Esophagus muscularis mucosa (tissue), 4 donors: ENCODE measurements around the gene HYCC2. TPM values are rescaled to one million over a fixed set of nuclear protein-coding genes. Genes with fewer than 3 reads are reported as not detected.

Experiments
- DNase-seq: peaks from one replicate; pipeline ENCODE4 v3.0.0-alpha.2; 2017; ENCODE audit errors: extremely low spot score
- H3K27ac ChIP-seq, 4 donors: fragments of 200-600 bp; sonication (generic); replicated peaks in 1 of 4; 1 replicate in 3 of 4; 2 replicates in 1 of 4; pipeline ENCODE4 v1.5.1; 2016 to 2019; ENCODE audit warnings: mild to moderate bottlenecking in 1 of 4
- H3K27me3 ChIP-seq, 4 donors: fragments of 200-600 bp; sonication (generic); one replicate each; pipeline versions ENCODE4 v1.5.1 to v1.6.0; 2016 to 2019
- H3K36me3 ChIP-seq, 4 donors: fragments of 200-600 bp; sonication (generic); one replicate each; pipeline ENCODE4 v1.5.1; 2016 to 2019
- H3K4me1 ChIP-seq, 4 donors: fragments of 200-600 bp; sonication (generic); one replicate each; pipeline ENCODE4 v1.5.1; 2016 to 2019
- H3K4me3 ChIP-seq, 4 donors: fragments of 200-600 bp; sonication (generic); 1 replicate in 2 of 4; 2 replicates in 2 of 4; pipeline ENCODE4 v1.5.1; 2016 to 2019; ENCODE audit warnings: mild to moderate bottlenecking in 4 of 4, moderate library complexity in 1 of 4
- H3K9me3 ChIP-seq, 4 donors: fragments of 200-600 bp; sonication (generic); 1 replicate in 3 of 4; 2 replicates in 1 of 4; pipeline ENCODE4 v1.5.1; 2016 to 2019
- CTCF ChIP-seq, 3 experiments: fragments of 200-600 bp in 2 of 3; fragments of 450-650 bp in 1 of 3; sonication (generic) in 2 of 3; IDR thresholded peaks; one replicate each; pipeline ENCODE4 v1.5.1; 2017 to 2019; ENCODE audit warnings: antibody characterized with exemption in 3 of 3, mild to moderate bottlenecking in 2 of 3, moderate library complexity in 1 of 3
- EP300 ChIP-seq: sonication (generic); formaldehyde crosslinking; IDR thresholded peaks from one replicate; pipeline ENCODE4 v1.6.1; 2017; ENCODE audit warnings: antibody characterized with exemption
- POLR2A ChIP-seq: fragments of 450-650 bp; IDR thresholded peaks from one replicate; pipeline ENCODE4 v1.6.1; 2017; ENCODE audit warnings: antibody characterized with exemption, moderate library complexity, mild to moderate bottlenecking, low read depth
- POLR2AphosphoS5 ChIP-seq, 2 donors: sonication (generic); formaldehyde crosslinking; IDR thresholded peaks; one replicate each; pipeline ENCODE4 v1.6.1; 2017; ENCODE audit warnings: antibody characterized with exemption in 2 of 2
- whole genome bisulfite sequencing: methylation state at CpG from one replicate; pipeline ENCODE4 v1.1.5; 2018; 5-methylcytosine and 5-hydroxymethylcytosine counted together
- intact Hi-C: fragments of 100-400 bp; cut with DNase I; formaldehyde crosslinking; loops from one replicate; pipeline ENCODE4 v1.15.1; 2023
- total RNA-seq, 4 donors: library from RNA; depleted of rRNA; stranded (reverse); fragments of >200 nt; gene quantifications; one replicate each; pipeline versions ENCODE4 v1.1.0 to v1.2.1, GENCODE V29; 2016

HYCC2 gene
- total RNA-seq, 4 donors from 2014 or later = 9.1 to 15.4 (median 10.8) TPM

- H3K36me3 ChIP-seq = peaks cover 0 to 1% (median under 1%) of the 10 kb centered on the region in 4 donors
- WGBS = 7% methylated on average over 19 of the region's 22 CpGs
- no peaks in the 10 kb centered on the region for H3K9me3 ChIP-seq
- H3K27me3 ChIP-seq = no peaks in the 10 kb centered on the region
- peaks cover 9 to 58% (median 45%) of the 10 kb centered on the region in 4 donors for H3K4me1 ChIP-seq
- intact Hi-C loops = loop anchor here (5.0 kb wide), 2 partner anchors 40 to 45 kb away; partner anchors contain the start of genes HYCC2 and NDUFB3
- TF ChIP-seq POLR2A = no peak
- TF ChIP-seq POLR2AphosphoS5 (IDR thresholded peaks at IDR 0.05) = peak in 1 of 2 donors; percentile 50
- peak in 2 of 3 experiments; percentile 13 to 34 for TF ChIP-seq CTCF (IDR thresholded peaks at IDR 0.05)
- TF ChIP-seq EP300 = no peak
- peak; percentile 95 for DNase-seq
- H3K27ac ChIP-seq = peak overlapping the region; percentile 96 to 100 (median 98)
- H3K4me3 ChIP-seq = peak overlapping the region; percentile 76 to 91 (median 86)
Observed at GRCh38 chr2:201116959-201117734, 45.7 kb upstream of the HYCC2 start.

GRCh38 chr2:201116115-201116958 is 44.9 kb upstream of the HYCC2 start, which contains the start of gene CFLAR:
TSS of gene CFLAR (plus strand) at chr2:201116164. CDS start at chr2:201129866, 13,702 bp downstream.
- no peaks in the 10 kb centered on the region for H3K9me3 ChIP-seq
- H3K4me1 ChIP-seq = peaks cover 6 to 50% (median 37%) of the 10 kb centered on the region in 4 donors
- 1% methylated on average over 40 of the region's 75 CpGs for WGBS
- DNase-seq = peak; percentile 94
- H3K27me3 ChIP-seq = no peaks in the 10 kb centered on the region
- H3K4me3 ChIP-seq = peak within 1 kb of the TSS; percentile 76 to 91 (median 86)
- intact Hi-C loops = loop anchor here (5.0 kb wide), 2 partner anchors 41 to 44 kb away; partner anchors contain the start of genes HYCC2 and NDUFB3
- TF ChIP-seq POLR2AphosphoS5 (IDR thresholded peaks at IDR 0.05) = peak; percentile 66 to 94
- TF ChIP-seq CTCF (IDR thresholded peaks at IDR 0.05) = no peak
- TF ChIP-seq POLR2A = peak; percentile 61
- TF ChIP-seq EP300 = no peak
- peak within 1 kb of the TSS; percentile 96 to 100 (median 98) for H3K27ac ChIP-seq
- H3K36me3 ChIP-seq = no peaks in the 10 kb centered on the region

- H3K4me3 ChIP-seq = peak overlapping the region; percentile 6 to 88 (median 80)
Observed at GRCh38 chr2:201114846-201115245, 43.4 kb upstream of the HYCC2 start.

More at GRCh38 chr2:201114846-201115245, 43.4 kb upstream of the HYCC2 start:
- H3K9me3 ChIP-seq = no peaks in the 10 kb centered on the region
- H3K27me3 ChIP-seq = no peaks in the 10 kb centered on the region
- no peak for DNase-seq
- no peaks in the 10 kb centered on the region for H3K36me3 ChIP-seq
- TF ChIP-seq POLR2AphosphoS5 (IDR thresholded peaks at IDR 0.05) (no peak), EP300 (no peak), POLR2A (no peak), CTCF (IDR thresholded peaks at IDR 0.05) (no peak)
- peaks cover 8 to 36% (median 22%) of the 10 kb centered on the region in 4 donors for H3K4me1 ChIP-seq
- intact Hi-C loops = loop anchor here (5.0 kb wide), 2 partner anchors 42 to 43 kb away; partner anchors contain the start of genes HYCC2 and NDUFB3
- H3K27ac ChIP-seq = peak overlapping the region in 2 of 4 donors; percentile 96 to 100
